GM12892 (cell line): ENCODE results near the gene NUDT2. TPM values are rescaled to one million over a fixed set of nuclear protein-coding genes. Genes with fewer than 3 reads are reported as not detected.
"Not testable (repeated sequence)": the region's sequence is repeated elsewhere in the genome, so short reads cannot be mapped to it uniquely, and the experiment has no call there.

Experiments
- DNase-seq: peaks from one replicate; pipeline ENCODE4 v3.0.0; 2011; ENCODE audit not compliant: insufficient read length
- FAIRE-seq: peaks from 2 replicates; lab custom pipeline; 2011; peaks lifted over from hg19 to GRCh38; lab: Jason Lieb, UNC
- POLR2A ChIP-seq: IDR thresholded peaks from 2 replicates; pipeline ENCODE4 v1.6.1; 2011; ENCODE audit warnings: low read depth, low read length, control low read depth
- POLR2AphosphoS5 ChIP-seq: IDR thresholded peaks from 2 replicates; pipeline ENCODE4 v1.6.1; 2011; ENCODE audit warnings: low read depth, low read length, control low read depth
- TAF1 ChIP-seq: IDR thresholded peaks from 2 replicates; pipeline ENCODE4 v1.6.1; 2011; ENCODE audit warnings: low read depth, mild to moderate bottlenecking, control low read depth, low read length, borderline replicate concordance
- polyA plus RNA-seq: library from polyadenylated mRNA; unstranded; fragments of >200 nt; gene quantifications from one replicate; pipeline ENCODE4 v1.2.1, GENCODE V29; 2012; ENCODE audit warnings: missing spikeins, inconsistent platforms; ENCODE audit not compliant: missing spikeins

NUDT2 gene
- 42.5 TPM for polyA plus RNA-seq

DNA sequence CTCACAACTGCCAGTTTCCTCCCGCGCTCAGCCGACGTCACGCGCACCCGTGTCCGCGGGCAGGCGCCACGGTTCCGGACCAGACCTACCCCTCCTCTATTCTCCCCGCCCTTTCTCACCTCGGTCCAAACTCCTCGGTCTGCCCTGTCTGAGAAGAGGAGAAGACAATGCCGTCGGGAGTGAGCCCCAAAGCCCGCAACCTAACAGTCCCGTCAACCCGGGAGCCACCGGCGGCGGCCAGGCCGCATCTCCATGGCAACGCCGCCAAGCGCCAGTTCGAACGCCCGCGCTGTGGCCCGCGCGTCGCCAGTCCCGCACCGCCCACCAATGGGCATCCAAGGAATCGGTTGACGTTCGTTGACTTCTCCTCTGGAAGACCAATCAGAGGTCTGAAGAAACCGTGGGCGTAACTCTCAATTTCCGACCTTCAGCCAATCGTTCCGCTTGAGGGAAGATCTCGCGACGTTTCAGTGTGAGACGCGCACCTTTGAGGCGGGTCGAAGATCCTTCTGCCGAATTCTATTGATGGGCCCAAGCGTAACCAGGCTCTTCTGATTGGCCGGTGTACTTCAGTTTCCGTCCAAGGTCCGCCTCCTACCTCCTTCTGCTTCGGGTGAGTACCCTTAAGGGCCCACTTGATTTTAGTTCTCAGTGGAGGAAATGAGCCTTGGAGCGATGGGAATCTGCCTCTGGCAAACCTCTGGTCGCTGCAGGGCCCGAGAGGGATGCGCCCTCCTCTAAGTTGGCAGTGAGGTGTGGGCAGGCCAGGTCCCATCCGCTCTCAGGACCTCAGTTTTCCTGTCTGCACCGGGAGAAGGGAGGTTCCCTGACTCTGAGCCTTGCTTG, at the start of gene NUDT2, which contains the start of gene KIF24:
TSS of gene NUDT2 (plus strand) at position 583 of the 846 bp plus-strand sequence. CDS start 9,471 bp downstream, outside the sequence.
TSS of gene KIF24 (minus strand) at position 282 of the 846 bp plus-strand sequence. CDS start 17,922 bp downstream, outside the sequence.
- DNase-seq (peak; percentile 77), FAIRE-seq (peak; percentile 97)
- TF ChIP-seq POLR2AphosphoS5 (peak; percentile 90), TAF1 (peak; percentile 90), POLR2A (peak; percentile 92)

DNA sequence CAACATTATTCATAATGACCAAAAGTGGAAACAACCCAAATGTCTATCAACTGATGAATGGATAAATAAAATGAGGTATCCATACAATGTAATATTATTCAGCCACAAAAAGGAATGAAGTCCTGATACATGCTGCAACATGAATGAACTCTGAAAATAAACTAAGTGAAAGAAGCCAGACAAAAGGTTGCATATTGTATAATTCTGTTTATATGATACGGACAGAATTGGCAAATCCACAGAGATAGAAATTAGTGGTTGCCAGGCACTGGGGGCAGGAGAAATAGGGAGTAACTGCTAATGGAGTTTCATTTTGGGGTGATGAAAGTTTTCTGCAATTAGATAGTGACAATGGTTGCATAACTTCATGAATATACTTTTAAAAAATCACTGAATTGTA, 47.3 kb upstream of the NUDT2 start:
- FAIRE-seq (no peak), DNase-seq (no peak)
- TF ChIP-seq TAF1: no peak
- TF ChIP-seq POLR2AphosphoS5: no peak
- no peak for TF ChIP-seq POLR2A

DNA sequence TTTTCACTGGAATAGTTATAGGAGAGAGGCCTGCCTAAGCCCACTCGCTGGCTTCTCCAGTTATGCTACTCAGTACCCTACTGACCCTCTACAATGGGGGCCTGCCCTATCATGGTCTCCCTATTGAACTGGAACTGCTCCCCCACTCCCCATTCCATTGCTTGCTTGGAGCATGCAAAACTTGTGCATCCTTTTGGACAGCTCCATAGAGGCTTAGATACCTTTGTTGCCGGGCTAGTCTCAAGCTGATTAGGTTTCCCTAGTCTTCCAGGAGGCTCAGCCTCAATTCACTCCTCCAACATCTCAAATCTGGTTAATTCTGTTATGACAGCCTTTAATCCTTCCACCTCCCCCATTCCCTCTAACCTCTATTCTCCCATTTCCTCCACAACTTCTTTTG, 40.2 kb upstream of the NUDT2 start:
- FAIRE-seq: no peak
- TF ChIP-seq POLR2AphosphoS5 (no peak), TAF1 (no peak), POLR2A (no peak)
- no peak for DNase-seq

DNA sequence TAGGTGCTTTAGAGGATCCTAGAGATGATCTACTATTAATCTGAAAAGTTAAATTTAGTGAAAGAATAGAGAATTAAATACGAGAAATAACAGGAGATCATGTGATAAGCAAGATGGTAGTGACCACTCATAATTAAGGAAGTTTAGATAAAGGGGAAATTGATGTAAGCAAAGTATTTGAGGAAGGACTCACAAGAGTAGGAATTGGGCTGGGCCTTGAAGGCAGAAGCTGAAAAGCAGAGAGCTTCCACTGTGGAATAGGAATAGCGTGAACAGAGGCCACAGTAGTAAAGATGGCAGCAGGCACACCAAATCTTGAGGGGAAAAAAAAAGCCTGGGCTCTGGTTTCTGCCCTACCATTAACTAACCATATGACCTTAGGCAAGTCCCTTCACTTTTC, 38.3 kb upstream of the NUDT2 start:
- DNase-seq (no peak), FAIRE-seq (no peak)

DNA sequence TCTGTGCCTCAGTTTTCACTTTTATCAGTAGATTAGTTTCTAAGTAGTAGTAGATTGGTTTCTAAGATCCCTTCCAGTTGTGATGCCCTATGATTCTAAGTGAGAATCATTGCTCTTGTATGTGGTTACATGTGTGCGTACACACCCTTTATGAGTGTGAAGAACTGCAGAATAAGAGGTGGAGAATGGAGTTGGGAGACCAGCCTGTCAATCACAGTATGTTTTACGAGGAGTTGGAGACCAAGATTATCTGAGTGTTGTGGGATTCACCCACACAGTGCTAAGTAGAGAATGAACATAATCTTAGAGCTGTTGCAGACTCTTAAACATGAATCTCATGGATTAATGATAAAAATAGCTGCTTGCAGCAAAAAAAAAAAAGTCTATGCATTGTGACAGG, 37.9 kb upstream of the NUDT2 start:
- FAIRE-seq (no peak), DNase-seq (no peak)
- no peak for TF ChIP-seq POLR2A
- no peak for TF ChIP-seq POLR2AphosphoS5
- no peak for TF ChIP-seq TAF1

More for the DNA sequence above, 38.3 kb upstream of the NUDT2 start:
- no peak for TF ChIP-seq POLR2A
- no peak for TF ChIP-seq POLR2AphosphoS5

DNA sequence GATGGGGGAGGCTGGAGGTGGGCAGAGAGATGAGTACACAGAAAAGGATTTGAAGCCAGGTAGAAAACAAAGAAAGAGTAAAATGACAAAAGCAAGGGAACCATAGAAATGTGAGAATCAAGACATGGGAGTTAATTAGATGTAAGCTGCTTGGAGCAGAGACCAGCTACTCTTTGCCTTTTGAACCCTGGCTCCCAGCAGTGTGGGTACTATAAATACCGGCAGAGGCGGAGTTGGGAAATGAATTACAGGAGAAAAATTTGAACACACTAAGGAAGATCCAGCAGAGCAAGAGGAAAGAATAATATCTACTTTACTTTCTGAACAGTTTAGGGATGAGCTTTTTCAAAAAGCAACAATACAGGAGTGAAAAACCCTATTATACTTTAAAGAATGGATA, 36.8 kb upstream of the NUDT2 start:
- TF ChIP-seq POLR2AphosphoS5 (no peak), POLR2A (no peak)
- DNase-seq: no peak
- FAIRE-seq: no peak

DNA sequence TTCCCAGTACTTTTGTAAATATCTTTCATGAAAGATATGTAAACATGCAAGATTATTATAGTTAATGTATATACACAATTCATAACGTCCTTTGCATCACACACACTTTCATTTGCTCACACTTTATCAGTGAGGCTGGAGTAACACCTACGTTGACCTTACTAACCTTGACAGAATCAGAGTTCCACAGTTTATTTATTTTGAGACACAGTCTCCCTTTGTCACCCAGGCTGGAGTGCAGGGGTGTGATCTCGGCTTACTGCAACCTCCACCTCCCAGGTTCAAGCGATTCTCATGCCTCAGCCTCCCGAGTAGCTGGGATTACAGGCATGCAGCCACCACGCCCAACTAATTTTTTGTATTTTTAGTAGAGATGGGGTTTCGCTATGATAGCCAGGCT, 28.3 kb upstream of the NUDT2 start:
- FAIRE-seq, DNase-seq: not testable (repeated sequence)

DNA sequence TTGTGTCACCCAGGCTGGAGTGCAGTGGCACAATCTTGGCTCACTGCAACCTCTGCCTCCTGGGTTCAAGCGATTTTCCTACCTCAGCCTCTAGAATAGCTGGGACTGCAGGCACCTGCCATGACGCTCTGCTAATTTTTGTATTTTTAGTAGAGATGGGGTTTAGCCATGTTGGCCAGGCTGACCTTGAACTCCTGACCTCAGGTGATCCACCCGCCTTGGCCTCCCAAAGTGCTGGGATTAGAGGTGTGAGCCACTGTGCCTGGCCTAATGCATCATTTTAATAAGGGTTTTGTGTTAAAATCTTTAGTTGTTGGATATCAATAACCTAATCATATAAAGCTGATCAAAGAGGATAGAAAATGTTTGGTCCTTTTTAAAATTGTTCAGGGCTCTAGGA, 21.1 kb upstream of the NUDT2 start:
- DNase-seq, FAIRE-seq: not testable (repeated sequence)

DNA sequence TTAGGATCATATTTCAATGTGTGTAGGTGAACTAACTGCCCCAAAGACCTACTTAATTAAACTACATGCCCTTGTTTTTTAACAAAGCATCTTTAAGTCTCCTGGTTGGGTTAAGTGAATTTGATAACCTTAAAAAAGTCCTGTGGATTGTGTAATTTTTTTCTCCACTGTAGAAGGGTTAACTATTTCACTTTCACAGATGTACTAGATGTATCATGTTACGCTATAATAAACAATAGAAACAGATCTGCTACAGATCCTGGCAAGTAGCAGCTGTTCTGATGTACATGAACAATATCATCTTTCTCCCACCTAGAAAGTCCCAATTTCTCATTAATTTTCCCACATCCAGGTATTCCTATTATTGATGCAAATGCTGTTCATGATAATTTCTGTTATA, 19.2 kb upstream of the NUDT2 start:
- FAIRE-seq (no peak), DNase-seq (no peak)
- no peak for TF ChIP-seq POLR2AphosphoS5
- TF ChIP-seq TAF1: no peak
- TF ChIP-seq POLR2A: no peak

DNA sequence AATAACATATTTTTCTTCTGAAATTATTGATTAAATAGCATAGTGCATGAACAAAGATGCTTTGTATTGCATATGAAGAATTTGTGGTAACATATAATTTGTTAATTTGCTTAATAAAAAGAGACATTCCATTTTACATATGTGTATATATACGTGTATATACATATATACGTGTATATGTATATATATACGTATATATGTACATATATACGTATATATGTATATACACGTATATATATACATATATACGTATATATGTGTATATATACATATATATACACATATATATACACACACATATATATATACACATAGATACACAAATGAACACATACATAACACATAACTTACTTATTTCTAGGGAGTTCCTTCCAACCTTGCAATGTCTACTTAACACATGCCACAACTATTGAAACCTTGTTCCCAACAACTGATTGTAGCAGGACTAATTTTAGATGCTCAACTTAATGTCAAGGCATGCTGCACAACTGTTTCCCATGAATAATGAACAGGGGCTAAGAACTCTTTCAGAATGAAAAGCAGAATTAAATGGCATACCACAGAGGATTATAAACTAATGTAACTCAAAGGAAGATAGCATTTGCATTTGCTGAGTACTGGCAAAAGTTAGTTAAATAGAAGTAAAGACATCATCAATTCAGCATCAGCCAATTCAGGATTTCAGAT, 17.7 kb upstream of the NUDT2 start:
- no peak for DNase-seq
- TF ChIP-seq POLR2A: no peak
- TF ChIP-seq TAF1: no peak
- no peak for TF ChIP-seq POLR2AphosphoS5
- FAIRE-seq: peak; percentile 21

DNA sequence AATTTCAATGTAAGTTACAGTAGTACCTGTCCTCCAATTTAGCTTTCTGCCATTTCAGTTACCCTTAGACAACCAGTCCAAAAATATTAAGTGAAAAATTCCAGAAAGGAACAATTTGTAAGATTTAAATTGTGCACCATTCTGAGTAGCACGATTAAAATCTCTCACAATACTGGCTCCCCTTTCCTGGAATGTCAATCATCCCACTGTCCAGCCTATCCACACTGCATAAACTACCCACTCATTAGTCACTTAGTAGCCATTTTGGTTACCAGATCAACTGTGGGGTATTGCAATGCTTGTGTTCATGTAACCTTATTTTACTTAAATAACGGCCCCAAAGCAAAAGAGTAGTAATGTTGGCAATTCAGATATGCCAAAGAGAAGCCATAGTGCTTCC, 11.9 kb upstream of the NUDT2 start:
- FAIRE-seq (no peak), DNase-seq (no peak)
- TF ChIP-seq POLR2A (no peak), TAF1 (no peak), POLR2AphosphoS5 (no peak)

DNA sequence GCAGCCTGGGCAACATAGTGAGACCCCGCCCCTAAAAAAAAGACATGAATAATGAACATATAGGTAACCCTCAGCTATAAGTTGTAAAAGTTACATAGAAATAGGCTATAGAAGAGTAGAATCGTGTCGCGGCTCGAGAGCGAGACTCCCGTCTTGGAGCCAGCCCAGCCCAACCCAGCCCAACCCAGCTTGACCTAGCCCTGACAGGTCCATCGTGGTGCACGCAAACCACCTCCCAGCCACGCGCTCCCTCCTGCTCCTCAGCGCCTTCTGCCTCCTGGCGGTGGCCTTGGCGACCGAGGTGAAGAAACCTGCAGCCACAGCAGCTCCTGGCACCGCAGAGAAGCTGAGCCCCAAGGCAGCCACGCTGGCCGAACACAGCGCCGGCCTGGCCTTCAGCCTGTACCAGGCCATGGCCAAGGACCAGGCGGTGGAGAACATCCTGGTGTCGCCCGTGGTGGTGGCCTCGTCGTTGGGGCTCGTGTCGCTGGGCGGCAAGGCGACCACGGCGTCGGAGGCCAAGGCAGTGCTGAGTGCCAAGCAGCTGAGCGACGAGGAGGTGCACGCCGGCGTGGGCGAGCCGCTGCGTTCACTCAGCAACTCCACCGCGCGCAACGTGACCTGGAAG, 11.1 kb upstream of the NUDT2 start:
- DNase-seq (no peak), FAIRE-seq (no peak)
- TF ChIP-seq TAF1 (no peak), POLR2A (no peak), POLR2AphosphoS5 (no peak)
